Activated gamma-delta T cell treated with Interleukin-2 at 50 U/mL for 16 hours (primary cell): ENCODE data around the gene PRSS57.
"Not testable (repeated sequence)": the region's sequence is repeated elsewhere in the genome, so short reads cannot be mapped to it uniquely, and the experiment has no call there.

Experiments
- DNase-seq: peaks from one replicate; pipeline ENCODE4 v3.0.0-alpha.2; 2020

Gene PRSS57

GRCh38 chr19:688992-689391 lies 6.3 kb downstream of the PRSS57 start:
- DNase-seq = no peak

- DNase-seq = no peak
These were observed 7.0 kb downstream of the PRSS57 start for GRCh38 chr19:688214-688613.

- no peak for DNase-seq
These were observed 7.6 kb downstream of the PRSS57 start for GRCh38 chr19:687569-688166.

- no peak for DNase-seq
These were observed 8.5 kb downstream of the PRSS57 start for GRCh38 chr19:686589-687297.

GRCh38 chr19:685454-685931 lies 9.8 kb downstream of the PRSS57 start:
- DNase-seq = no peak

- DNase-seq = no peak
These were observed 12.5 kb downstream of the PRSS57 start for GRCh38 chr19:682678-683320.

GRCh38 chr19:681029-682019 lies 13.9 kb downstream of the PRSS57 start:
- DNase-seq = no peak

GRCh38 chr19:680287-681028 lies 14.8 kb downstream of the PRSS57 start:
- DNase-seq = peak; percentile 100

- no peak for DNase-seq
These were observed 15.6 kb downstream of the PRSS57 start for GRCh38 chr19:679418-680286.

- no peak for DNase-seq
These were observed 16.4 kb downstream of the PRSS57 start for GRCh38 chr19:678791-679388.

- DNase-seq = no peak
These were observed 17.4 kb downstream of the PRSS57 start for GRCh38 chr19:677601-678436.

GRCh38 chr19:677201-677600 lies 18.1 kb downstream of the PRSS57 start:
- no peak for DNase-seq

GRCh38 chr19:676339-677105 lies 18.7 kb downstream of the PRSS57 start, which contains the start of gene FSTL3:
Gene FSTL3 (plus strand): TSS chr19:676392. CDS start chr19:676424, 32 bp downstream.
- DNase-seq = no peak

- no peak for DNase-seq
These were observed 19.3 kb downstream of the PRSS57 start for GRCh38 chr19:676007-676338.

GRCh38 chr19:674282-675151 lies 20.7 kb downstream of the PRSS57 start:
- DNase-seq = no peak

GRCh38 chr19:670609-671075 lies 24.6 kb downstream of the PRSS57 start:
- DNase-seq = no peak

- DNase-seq = not testable (repeated sequence)
These were observed 26.4 kb downstream of the PRSS57 start for GRCh38 chr19:668675-669434.
